NCI-H69 (cell line): ENCODE measurements around the gene KLK6.
A peak's percentile ranks its signal among the peaks of the same experiment; 100 is the strongest.

Experiments used
- DNase-seq: peaks from one replicate; lab custom pipeline; 2025; lab: John Stamatoyannopoulos, UW

Gene KLK6

DNA sequence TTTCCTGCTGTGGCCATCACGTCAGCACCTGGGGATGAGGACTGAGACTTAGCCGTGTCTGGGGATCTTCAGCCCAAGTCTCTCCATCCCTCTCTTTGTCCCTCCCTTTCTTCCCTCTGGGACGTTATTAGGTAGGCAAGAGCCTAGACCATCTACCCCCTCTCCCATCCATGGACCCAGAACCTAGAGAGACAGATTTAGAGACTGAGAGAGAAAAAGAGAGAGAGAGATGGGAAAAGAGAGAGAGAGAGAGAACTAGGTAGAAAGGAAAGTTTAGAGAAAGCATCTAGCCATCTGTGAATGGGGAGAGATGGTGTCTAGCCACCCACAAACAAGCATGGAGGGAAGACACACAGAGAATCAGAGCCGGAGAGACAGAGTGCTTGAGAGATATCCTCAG lies 58.7 kb downstream of the KLK6 start:
- no peak for DNase-seq

DNA sequence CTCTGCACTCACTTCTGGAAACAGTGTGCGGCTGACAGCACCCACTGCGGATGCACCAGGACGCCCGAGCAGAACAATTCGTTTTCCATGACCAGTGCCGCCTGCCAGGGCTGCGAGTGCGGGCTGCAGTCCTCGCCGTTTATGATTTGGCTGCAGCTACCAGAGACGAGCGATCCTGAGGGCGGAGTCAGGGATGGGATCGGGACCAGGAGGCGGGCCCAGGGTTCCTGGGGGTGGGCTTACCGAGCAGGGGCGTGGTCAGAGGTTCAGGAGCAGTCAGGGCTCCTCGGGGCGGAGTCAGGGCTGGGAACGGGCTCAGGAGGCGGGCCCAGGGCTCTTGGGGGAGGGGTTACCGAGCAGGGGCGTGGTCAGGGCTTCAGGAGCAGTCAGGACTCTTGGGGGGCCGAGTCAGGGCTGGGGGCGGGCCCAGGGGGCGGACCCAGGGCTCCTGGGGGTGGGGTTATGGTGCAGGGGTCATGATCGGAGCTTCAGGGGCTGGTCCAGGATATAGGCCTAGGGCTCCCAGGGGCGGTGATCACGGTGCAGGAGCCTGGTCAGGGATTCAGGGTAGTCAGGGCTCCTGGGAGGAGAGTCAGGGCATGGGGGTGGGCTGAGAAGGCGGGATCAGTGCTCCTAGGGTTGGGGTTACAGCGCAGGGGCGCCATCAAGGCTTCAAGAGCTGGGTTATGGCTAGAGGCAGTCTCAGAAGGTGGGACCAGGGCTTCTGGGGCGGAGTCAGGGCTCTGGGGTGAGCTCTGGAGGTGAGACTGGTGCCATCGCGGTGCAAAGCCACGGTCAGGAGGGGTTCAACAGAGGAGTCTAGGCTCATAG lies 59.9 kb downstream of the KLK6 start:
- DNase-seq: peak; percentile 82
